H1 (cell line): Measurements from ENCODE around the gene CRYAB. TPM values are rescaled to one million over a fixed set of nuclear protein-coding genes. Genes with fewer than 3 reads are reported as not detected.

Source experiments
- CTCF ChIA-PET: fragments of 300-600 bp; sonication (Branson Sonifier 250); formaldehyde crosslinking; loops from one replicate; lab custom pipeline; 2021; ENCODE audit not compliant: partially characterized antibody; lab: Charles Lee
- POLR2A ChIA-PET: fragments of 300-600 bp; sonication (Branson Sonifier 250); formaldehyde crosslinking; loops from one replicate; lab custom pipeline; 2021; ENCODE audit warnings: inconsistent platforms; ENCODE audit not compliant: partially characterized antibody; lab: Charles Lee
- DNase-seq, 2 experiments: peaks; one replicate each; pipeline versions ENCODE4 v3.0.0 to v3.0.0-alpha.2; 2010 to 2022; ENCODE audit warnings: low spot score in 2 of 2, low read depth in 1 of 2, mixed read lengths in 1 of 2
- FAIRE-seq: peaks from 2 replicates; lab custom pipeline; 2011; peaks lifted over from hg19 to GRCh38; lab: Jason Lieb, UNC
- H2AFZ ChIP-seq: 2 replicates; pipeline ENCODE4 v1.8.1; 2012; ENCODE audit warnings: low read length, inconsistent platforms
- H2AK5ac ChIP-seq: 2 replicates; pipeline ENCODE4 v1.6.1; 2013; ENCODE audit warnings: low read depth, low read length
- H2BK120ac ChIP-seq: replicated peaks from 2 replicates; pipeline ENCODE3; 2013; ENCODE audit warnings: low read depth, low read length, inconsistent platforms
- H2BK12ac ChIP-seq: 2 replicates; pipeline ENCODE4 v1.6.1; 2013; ENCODE audit warnings: low read depth, low read length
- H2BK15ac ChIP-seq: 2 replicates; pipeline ENCODE4 v1.6.1; 2013; ENCODE audit warnings: low read length
- H2BK20ac ChIP-seq: 2 replicates; pipeline ENCODE4 v1.6.1; 2013; ENCODE audit warnings: low read length
- H2BK5ac ChIP-seq: 2 replicates; pipeline ENCODE4 v1.6.1; 2013; ENCODE audit warnings: low read depth, low read length
- H3K14ac ChIP-seq: 2 replicates; pipeline ENCODE4 v1.6.1; 2013; ENCODE audit warnings: inconsistent platforms; ENCODE audit not compliant: insufficient read length
- H3K18ac ChIP-seq: 2 replicates; pipeline ENCODE4 v1.6.1; 2013; ENCODE audit warnings: low read length; ENCODE audit errors: extremely low read depth
- H3K23ac ChIP-seq: 2 replicates; pipeline ENCODE4 v1.6.1; 2013; ENCODE audit warnings: inconsistent platforms; ENCODE audit not compliant: insufficient read length
- H3K23me2 ChIP-seq: 2 replicates; pipeline ENCODE4 v1.6.1; 2013; ENCODE audit warnings: low read depth, low read length
- H3K27ac ChIP-seq: 2 replicates; pipeline ENCODE4 v1.6.1; 2011; ENCODE audit warnings: low read depth, low read length, inconsistent platforms
- H3K27me3 ChIP-seq, 4 experiments: replicated peaks in 1 of 4; 1 replicate in 1 of 4; 2 replicates in 3 of 4; pipeline versions ENCODE4 v1.6.1 to v1.8.1; 2011 to 2013; ENCODE audit warnings: low read length in 3 of 4, mild to moderate bottlenecking in 3 of 4, inconsistent platforms in 2 of 4, mixed read lengths in 2 of 4, moderate library complexity in 1 of 4; ENCODE audit not compliant: control insufficient read depth in 3 of 4, insufficient read depth in 3 of 4; ENCODE audit errors: extremely low read depth in 1 of 4
- H3K36me3 ChIP-seq, 4 experiments: 2 replicates each; pipeline versions ENCODE4 v1.6.1 to v1.8.1; 2011 to 2013; ENCODE audit warnings: mild to moderate bottlenecking in 4 of 4, low read length in 3 of 4, moderate library complexity in 2 of 4, control low read depth in 1 of 4, inconsistent platforms in 1 of 4; ENCODE audit not compliant: insufficient read depth in 4 of 4, control insufficient read depth in 2 of 4
- H3K4ac ChIP-seq: replicated peaks from 2 replicates; pipeline ENCODE3; 2013; ENCODE audit warnings: low read length, low read depth, mixed read lengths, inconsistent platforms; ENCODE audit not compliant: insufficient read length
- H3K4me1 ChIP-seq, 4 experiments: replicated peaks in 1 of 4; 1 replicate in 1 of 4; 2 replicates in 3 of 4; pipeline versions ENCODE4 v1.6.1 to v1.8.1; 2011 to 2013; ENCODE audit warnings: low read length in 3 of 4, inconsistent platforms in 2 of 4, mixed read lengths in 1 of 4; ENCODE audit not compliant: insufficient read depth in 4 of 4, control insufficient read depth in 3 of 4
- H3K4me2 ChIP-seq, 2 experiments: 2 replicates each; pipeline versions ENCODE4 v1.6.1 to v1.8.1; 2011 to 2013; ENCODE audit warnings: low read depth in 2 of 2, low read length in 2 of 2, control low read depth in 1 of 2, inconsistent platforms in 1 of 2, mild to moderate bottlenecking in 1 of 2; ENCODE audit not compliant: insufficient read depth in 1 of 2
- H3K4me3 ChIP-seq, 4 experiments: fragments of 200-600, 300-600 bp in 1 of 4; sonication (generic), shearing (Covaris generic), sonication (Bioruptor Twin) in 1 of 4; 2 replicates each; pipeline versions ENCODE4 v1.5.1 to v1.8.1; 2011 to 2016; ENCODE audit warnings: low read length in 4 of 4, low read depth in 3 of 4, control low read depth in 2 of 4, inconsistent platforms in 2 of 4, mild to moderate bottlenecking in 2 of 4, mixed read lengths in 1 of 4, moderate library complexity in 1 of 4; ENCODE audit not compliant: insufficient read depth in 2 of 4; ENCODE audit errors: extremely low read depth in 1 of 4
- H3K56ac ChIP-seq: replicated peaks from 2 replicates; pipeline ENCODE3; 2013; ENCODE audit warnings: low read depth, mild to moderate bottlenecking, mixed read lengths, low read length, inconsistent platforms; ENCODE audit not compliant: insufficient read length
- H3K79me1 ChIP-seq: 2 replicates; pipeline ENCODE4 v1.6.1; 2013; ENCODE audit warnings: low read depth, low read length, control low read depth
- H3K79me2 ChIP-seq, 2 experiments: 2 replicates each; pipeline versions ENCODE4 v1.6.1 to v1.8.1; 2012 to 2013; ENCODE audit warnings: low read length in 2 of 2, mild to moderate bottlenecking in 2 of 2, inconsistent platforms in 1 of 2; ENCODE audit not compliant: insufficient read depth in 2 of 2, control insufficient read depth in 1 of 2
- H3K9ac ChIP-seq, 4 experiments: replicated peaks in 1 of 4; 1 replicate in 1 of 4; 2 replicates in 3 of 4; pipeline versions ENCODE4 v1.6.1 to v1.8.1; 2011 to 2013; ENCODE audit warnings: low read depth in 3 of 4, low read length in 3 of 4, control low read depth in 2 of 4, mild to moderate bottlenecking in 2 of 4, moderate library complexity in 2 of 4, inconsistent platforms in 1 of 4; ENCODE audit errors: extremely low read depth in 1 of 4
- H3K9me3 ChIP-seq, 2 experiments: 2 replicates each; pipeline versions ENCODE4 v1.6.1 to v1.8.1; 2012 to 2013; ENCODE audit warnings: mild to moderate bottlenecking in 2 of 2, moderate library complexity in 2 of 2, control low read depth in 1 of 2, inconsistent platforms in 1 of 2, low read depth in 1 of 2, low read length in 1 of 2, mixed read lengths in 1 of 2; ENCODE audit not compliant: insufficient read depth in 2 of 2
- H4K20me1 ChIP-seq, 2 experiments: replicated peaks in 1 of 2; 2 replicates each; pipeline versions ENCODE3 to v1.8.1; 2011 to 2013; ENCODE audit warnings: inconsistent platforms in 2 of 2, low read length in 2 of 2, mild to moderate bottlenecking in 1 of 2; ENCODE audit not compliant: insufficient read depth in 2 of 2, control insufficient read depth in 1 of 2
- H4K5ac ChIP-seq: 2 replicates; pipeline ENCODE4 v1.6.1; 2013; ENCODE audit warnings: low read length, low read depth, mixed read lengths, inconsistent platforms; ENCODE audit not compliant: insufficient read length
- H4K8ac ChIP-seq: 2 replicates; pipeline ENCODE4 v1.8.0; 2013; ENCODE audit warnings: mild to moderate bottlenecking, moderate library complexity, low read length, inconsistent platforms; ENCODE audit not compliant: insufficient read depth; ENCODE audit errors: extremely low read depth
- H4K91ac ChIP-seq: replicated peaks from 2 replicates; pipeline ENCODE3; 2013; ENCODE audit warnings: low read length, mixed read lengths, inconsistent platforms; ENCODE audit not compliant: insufficient read length
- CBX8 ChIP-seq: fragments of 300-800, 300-1000 bp; sonication (generic); IDR thresholded peaks from 2 replicates; pipeline ENCODE4 v1.7.1; 2016; ENCODE audit warnings: low read depth, low read length, borderline replicate concordance
- HDAC2 ChIP-seq, 2 experiments: fragments of 300-600 bp in 1 of 2; sonication (generic) in 1 of 2; IDR thresholded peaks; 2 replicates each; pipeline ENCODE4 v1.6.1; 2011 to 2012; ENCODE audit warnings: low read depth in 2 of 2, low read length in 2 of 2, mild to moderate bottlenecking in 2 of 2, moderate library complexity in 2 of 2, borderline replicate concordance in 1 of 2, inconsistent platforms in 1 of 2
- JUN ChIP-seq: IDR thresholded peaks from 2 replicates; pipeline ENCODE4 v1.6.1; 2011; ENCODE audit warnings: low read depth, mild to moderate bottlenecking, improper control_type of control experiment, low read length
- KDM4A ChIP-seq: IDR thresholded peaks from one replicate; pipeline ENCODE4 v1.7.1; 2012; ENCODE audit warnings: low read depth, mild to moderate bottlenecking, moderate library complexity, low read length, inconsistent platforms; ENCODE audit not compliant: severe bottlenecking
- POLR2A ChIP-seq, 2 experiments: IDR thresholded peaks; 1 replicate in 1 of 2; 2 replicates in 1 of 2; pipeline ENCODE4 v1.6.1; 2011; ENCODE audit warnings: low read depth in 2 of 2, low read length in 2 of 2, mild to moderate bottlenecking in 2 of 2; ENCODE audit errors: control extremely low read depth in 1 of 2
- POLR2AphosphoS5 ChIP-seq: IDR thresholded peaks from 2 replicates; pipeline ENCODE4 v1.6.1; 2011; ENCODE audit warnings: low read depth, low read length
- RXRA ChIP-seq: IDR thresholded peaks from 2 replicates; pipeline ENCODE4 v1.6.1; 2011; ENCODE audit warnings: low read depth, mild to moderate bottlenecking, low read length, moderate library complexity; ENCODE audit not compliant: insufficient read depth
- TAF7 ChIP-seq: optimal IDR thresholded peaks from 2 replicates; pipeline ENCODE3; 2011; ENCODE audit warnings: low read depth, mild to moderate bottlenecking, inconsistent platforms, low read length, moderate library complexity, borderline replicate concordance
- TCF12 ChIP-seq: IDR thresholded peaks from 2 replicates; pipeline ENCODE4 v1.6.1; 2011; ENCODE audit warnings: low read depth, mild to moderate bottlenecking, low read length
- YY1 ChIP-seq: IDR thresholded peaks from 2 replicates; pipeline ENCODE4 v1.6.1; 2011; ENCODE audit warnings: low read depth, mild to moderate bottlenecking, low read length
- ZNF274 ChIP-seq: IDR thresholded peaks from 2 replicates; pipeline ENCODE4 v1.7.0; 2012; ENCODE audit warnings: low read length, borderline replicate concordance; ENCODE audit errors: extremely low read depth
- polyA plus RNA-seq, 7 experiments: library from polyadenylated mRNA; depleted of rRNA in 3 of 7; stranded (reverse) in 5 of 7; unstranded in 2 of 7; fragments of >200 nt in 5 of 7; fragments of 200-250 nt in 2 of 7; gene quantifications; 1 replicate in 5 of 7; 2 replicates in 1 of 7; 4 replicates in 1 of 7; pipeline versions ENCODE4 v1.2.1 to v1.2.3, GENCODE V29; 2011 to 2013; ENCODE audit warnings: missing spikeins in 2 of 7, mixed read lengths in 2 of 7
- total RNA-seq: library from RNA; stranded (reverse); fragmentation: NEBNext Ultra II Directional; extraction: Animal tissue kit (Norgen Biotek cat#: 25700); gene quantifications from 2 replicates; pipeline ENCODE4 v1.2.1, GENCODE V29; 2021
- TF ChIP-seq, protein P1 (sequence below): IDR thresholded peaks from 2 replicates; pipeline ENCODE4 v1.6.1; 2012; ENCODE audit warnings: inconsistent platforms
- TF ChIP-seq, protein P2 (sequence below): IDR thresholded peaks from 2 replicates; pipeline ENCODE4 v1.6.1; 2011; ENCODE audit warnings: low read length, improper control_type of control experiment

The CRYAB gene
- total and polyA plus RNA-seq, 2 of the 8 experiments (the other 6 are each of a cell fraction or from before 2014, with no cell fraction given), result 1.9 to 2.0 TPM

DNA sequence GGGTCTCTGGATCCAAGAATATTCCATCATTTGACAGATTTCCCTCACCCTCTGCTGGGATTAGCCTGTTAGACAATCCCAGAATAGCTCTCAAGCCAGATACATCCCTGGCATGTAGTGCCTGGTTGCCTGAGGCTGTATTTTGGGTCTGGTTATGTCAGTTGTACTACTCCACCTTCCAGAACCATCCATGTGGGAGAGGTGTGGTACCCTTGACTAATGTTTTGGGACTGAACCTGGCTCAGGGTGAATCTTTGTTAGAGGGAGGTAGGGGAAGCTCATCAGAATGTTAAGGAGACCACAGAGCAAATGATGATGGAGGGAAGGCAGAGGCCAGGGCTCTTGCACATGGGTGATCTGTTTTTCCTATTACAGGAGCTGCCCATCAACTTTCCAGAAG lies 12.4 kb upstream of the CRYAB start:
- CTCF ChIA-PET, result interaction anchor here (1.4 to 25.5 kb wide), 5 partner anchors 10 to 56 kb away, joined by 3 to 565 read pairs (median 4); partner anchors contain the start of gene DIXDC1
- no peaks in the 10 kb centered on the region for H3K36me3 ChIP-seq
- no peaks in the 10 kb centered on the region for H4K20me1 ChIP-seq
- no peak overlapping the region for H3K9ac ChIP-seq
- POLR2A ChIA-PET, result interaction anchor here (1.5 kb wide), 1 partner anchor 44 kb away, joined by 3 read pairs; no protein-coding TSS in a partner anchor
- H2AK5ac ChIP-seq, result peak overlapping the region; percentile 33; the same call in 1 of the 2 replicates
- no peaks in the 10 kb centered on the region for H3K9me3 ChIP-seq
- H2BK12ac ChIP-seq, result peak overlapping the region; percentile 20; the same call in 1 of the 2 replicates
- H4K5ac ChIP-seq, result no peak overlapping the region
- no peaks in the 10 kb centered on the region for H3K79me1 ChIP-seq
- no peak for FAIRE-seq
- H4K91ac ChIP-seq, result no peak overlapping the region
- no peaks in the 10 kb centered on the region for H3K79me2 ChIP-seq
- H3K56ac ChIP-seq, result no peak overlapping the region
- peaks cover 0 to 11% (median 4%) of the 10 kb centered on the region in 4 experiments; a peak in 6 of 7 replicates for H3K4me1 ChIP-seq
- no peak overlapping the region for H2AFZ ChIP-seq
- H3K4me2 ChIP-seq, result no peak overlapping the region
- H3K23ac ChIP-seq, result no peak overlapping the region
- no peak overlapping the region for H2BK120ac ChIP-seq
- H3K27ac ChIP-seq, result no peak overlapping the region
- H3K4ac ChIP-seq, result no peak overlapping the region
- no peak overlapping the region for H3K14ac ChIP-seq
- H3K4me3 ChIP-seq, result no peak overlapping the region
- H2BK15ac ChIP-seq, result peak overlapping the region; percentile 93
- H3K23me2 ChIP-seq, result peaks cover 3% of the 10 kb centered on the region; the same call in 1 of the 2 replicates
- H3K27me3 ChIP-seq, result no peaks in the 10 kb centered on the region; a peak in 1 of 7 replicates
- no peak overlapping the region for H2BK5ac ChIP-seq
- no peak for DNase-seq
- no peak overlapping the region for H2BK20ac ChIP-seq
- H4K8ac ChIP-seq, result no peak overlapping the region; the same call in 1 of the 2 replicates
- H3K18ac ChIP-seq, result no peak overlapping the region
- no peak for TF ChIP-seq JUN
- no peak for TF ChIP-seq YY1
- TF ChIP-seq, protein P1, sequence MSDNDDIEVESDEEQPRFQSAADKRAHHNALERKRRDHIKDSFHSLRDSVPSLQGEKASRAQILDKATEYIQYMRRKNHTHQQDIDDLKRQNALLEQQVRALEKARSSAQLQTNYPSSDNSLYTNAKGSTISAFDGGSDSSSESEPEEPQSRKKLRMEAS, result no peak
- no peak for TF ChIP-seq ZNF274
- no peak for TF ChIP-seq RXRA
- TF ChIP-seq, protein P2, sequence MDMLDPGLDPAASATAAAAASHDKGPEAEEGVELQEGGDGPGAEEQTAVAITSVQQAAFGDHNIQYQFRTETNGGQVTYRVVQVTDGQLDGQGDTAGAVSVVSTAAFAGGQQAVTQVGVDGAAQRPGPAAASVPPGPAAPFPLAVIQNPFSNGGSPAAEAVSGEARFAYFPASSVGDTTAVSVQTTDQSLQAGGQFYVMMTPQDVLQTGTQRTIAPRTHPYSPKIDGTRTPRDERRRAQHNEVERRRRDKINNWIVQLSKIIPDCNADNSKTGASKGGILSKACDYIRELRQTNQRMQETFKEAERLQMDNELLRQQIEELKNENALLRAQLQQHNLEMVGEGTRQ, result no peak
- no peak for TF ChIP-seq KDM4A
- no peak for TF ChIP-seq TAF7
- no peak for TF ChIP-seq CBX8
- no peak for TF ChIP-seq HDAC2 (IDR thresholded peaks at IDR 0.05; ENCODE audit: borderline replicate concordance in 1 of 2, low read depth in 2 of 2, low read length in 2 of 2)
- TF ChIP-seq POLR2AphosphoS5, result no peak
- no peak for TF ChIP-seq POLR2A (IDR thresholded peaks at IDR 0.05; ENCODE audit: control extremely low read depth in 1 of 2, low read depth in 2 of 2, low read length in 2 of 2)
- TF ChIP-seq TCF12, result no peak
